T47D (cell line): ENCODE data around the gene PIGL.

Experiments
- DNase-seq, 2 experiments: peaks; one replicate each; pipeline versions ENCODE4 v3.0.0 to v3.0.0-alpha.2; 2011 to 2012; ENCODE audit warnings: low read depth in 1 of 2, low spot score in 1 of 2
- JUND ChIP-seq: IDR thresholded peaks from 2 replicates; pipeline ENCODE4 v1.6.1; 2012; ENCODE audit warnings: low read depth
- in situ Hi-C: cut with HindIII; loops from 2 replicates; pipeline ENCODE4 v1.10.0; 2016; ENCODE audit warnings: low sequenced_read_pairs, low pct_unique_long_range_greater_than_20kb

The PIGL gene

DNA sequence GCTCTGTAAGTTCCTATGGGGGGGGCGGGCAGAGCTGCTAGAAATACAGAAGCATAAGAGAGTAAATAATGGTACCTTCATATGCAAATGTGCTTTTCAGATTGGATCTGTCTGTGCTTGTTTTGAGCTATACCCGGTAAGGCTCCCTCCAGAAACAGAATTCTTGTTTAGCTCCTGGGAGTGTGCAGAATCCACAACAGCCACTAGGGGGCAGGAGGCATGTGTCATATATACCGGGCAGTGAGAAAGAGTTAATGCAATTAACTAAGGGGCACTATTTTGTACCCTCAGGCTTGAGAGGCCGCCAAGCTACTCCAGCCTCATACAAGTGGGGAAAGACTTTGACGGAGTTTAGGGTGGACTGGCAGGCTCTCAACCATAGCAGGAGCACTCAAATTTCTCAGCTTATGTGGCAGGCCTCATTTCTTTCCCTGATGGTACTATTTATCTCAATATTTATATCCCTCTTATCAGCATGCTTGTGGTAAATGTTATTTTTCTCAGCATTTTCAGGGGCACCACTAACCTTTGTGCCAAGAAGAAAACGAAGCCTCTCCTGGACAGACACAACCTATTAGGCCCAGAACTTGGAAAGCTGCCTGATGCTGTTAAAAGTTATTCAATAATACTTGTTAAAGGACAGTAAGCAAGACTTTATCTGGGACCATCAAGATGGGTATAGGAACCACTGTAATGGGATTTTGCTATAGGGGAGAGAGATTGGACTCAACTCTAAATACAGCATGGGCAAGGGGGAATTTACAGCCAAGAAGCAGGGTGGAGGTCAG, 146.9 kb downstream of the PIGL start:
- in situ Hi-C loops, result no loop called here
- no peak for TF ChIP-seq JUND
- DNase-seq, result peak in 1 of 2 experiments; percentile 65

DNA sequence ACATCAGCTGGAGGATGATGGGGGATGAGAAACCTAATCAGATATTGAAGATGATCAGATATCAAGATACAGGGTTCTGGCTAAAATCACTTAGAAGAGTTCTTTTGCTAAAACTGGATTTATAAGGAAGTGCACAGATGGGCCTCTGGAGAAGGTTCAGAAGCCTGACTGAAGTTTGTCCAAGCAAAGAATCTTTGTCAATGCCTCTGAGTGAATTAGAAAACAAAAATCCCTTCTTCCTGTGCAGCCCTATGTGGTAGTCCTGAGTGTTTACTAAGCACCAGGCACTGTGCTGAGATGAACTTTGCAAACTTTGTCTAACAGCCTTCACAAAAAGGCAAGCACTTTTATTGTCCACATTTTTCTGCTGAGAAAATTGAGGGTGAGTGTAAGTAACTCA, 147.6 kb downstream of the PIGL start:
- no peak for TF ChIP-seq JUND
- DNase-seq, result no peak
- in situ Hi-C loops, result no loop called here

DNA sequence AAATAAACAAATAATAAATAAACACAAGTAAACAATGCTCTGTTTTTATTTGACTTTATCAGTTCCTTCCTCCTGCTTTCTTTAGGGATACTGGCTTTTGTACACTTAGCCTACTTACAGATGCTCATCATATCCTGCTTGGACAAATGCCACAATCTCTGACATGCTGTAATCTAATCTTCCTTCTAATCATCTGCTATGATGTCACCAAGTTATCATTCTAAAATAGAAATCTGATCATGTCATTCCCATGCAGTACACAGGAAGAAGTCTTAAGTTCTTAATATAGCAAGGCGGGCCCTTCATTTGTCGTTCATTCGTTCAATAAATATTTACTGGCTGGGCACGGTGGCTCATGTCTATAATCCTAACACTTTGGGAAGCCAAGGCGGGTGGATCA, 154.7 kb downstream of the PIGL start:
- DNase-seq, result no peak
- TF ChIP-seq JUND, result no peak
- in situ Hi-C loops, result no loop called here

DNA sequence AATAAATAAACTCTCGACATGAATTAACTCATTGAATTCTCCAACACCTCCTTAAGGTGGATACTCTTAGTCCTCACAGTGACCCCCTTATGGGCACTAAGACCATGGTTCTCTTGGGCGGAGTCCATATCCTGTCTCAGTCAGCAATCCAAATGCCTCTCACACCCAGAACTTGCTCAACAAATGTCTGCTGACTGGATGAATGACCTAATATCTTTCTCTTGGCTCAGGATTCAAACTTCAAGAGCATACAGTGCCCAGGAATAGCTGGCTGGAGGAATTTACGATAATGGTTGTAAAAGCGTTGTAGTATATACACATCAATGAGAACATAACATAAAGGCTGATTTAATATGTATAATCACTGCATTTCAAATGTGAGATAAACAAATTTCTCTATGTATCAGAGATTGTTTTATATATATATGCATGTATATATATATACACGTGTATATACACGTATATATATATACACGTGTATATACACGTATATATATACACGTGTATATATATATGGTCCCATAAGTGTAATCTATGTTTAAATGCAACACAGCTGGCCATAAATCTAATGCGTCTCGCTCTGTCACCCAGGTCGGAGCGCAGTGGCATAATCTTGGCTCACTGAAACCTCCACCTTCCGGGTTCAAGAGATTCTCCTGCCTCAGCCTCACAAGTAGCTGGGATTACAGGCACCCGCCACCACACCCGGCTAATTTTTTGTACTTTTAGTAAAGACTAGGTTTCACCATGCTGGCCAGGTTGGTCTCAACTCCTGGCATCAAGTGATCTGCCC, 157.3 kb downstream of the PIGL start:
- in situ Hi-C loops, result no loop called here
- no peak for DNase-seq
- TF ChIP-seq JUND, result no peak
